ENCODE data around the gene RPL37. TPM values are rescaled to one million over a fixed set of nuclear protein-coding genes. Genes with fewer than 3 reads are reported as not detected.

The RPL37 gene
- total and polyA plus RNA-seq, 9 of the 15 experiments (the other 6 are each of a cell fraction or from before 2014, with no cell fraction given), result 2,342 to 7,963 (median 4,091) TPM

GRCh38 chr5:40834849-40835787 is at the start of gene RPL37 (continued):
- peak; percentile 87; the same call in 1 of the 2 replicates for TF ChIP-seq HMGXB4 (CRISPR knock-in tag; IDR thresholded peaks at IDR 0.05)
- TF ChIP-seq STAT5B (CRISPR knock-in tag; IDR thresholded peaks at IDR 0.05), result no peak
- TF ChIP-seq C11orf30 (IDR thresholded peaks at IDR 0.05; ENCODE audit: low read depth), result peak; percentile 95
- no peak; the same call in 1 of the 2 replicates for TF ChIP-seq NR2F6 (CRISPR knock-in tag; IDR thresholded peaks at IDR 0.05)
- TF ChIP-seq KHSRP (IDR thresholded peaks at IDR 0.05), result no peak
- peak; percentile 98 for TF ChIP-seq CTBP1 (IDR thresholded peaks at IDR 0.05; ENCODE audit: borderline replicate concordance)
- no peak for TF ChIP-seq HEY1 (CRISPR knock-in tag; IDR thresholded peaks at IDR 0.05; ENCODE audit: borderline replicate concordance)
- peak; percentile 69; the same call in 1 of the 2 replicates for TF ChIP-seq THAP12 (CRISPR knock-in tag; IDR thresholded peaks at IDR 0.05)
- no peak for TF ChIP-seq HNRNPK (IDR thresholded peaks at IDR 0.05; ENCODE audit: low read depth, low read length, poor library complexity, severe bottlenecking)
- TF ChIP-seq TOE1 (IDR thresholded peaks at IDR 0.05; ENCODE audit: borderline replicate concordance), result peak; percentile 89
- peak; percentile 90 for TF ChIP-seq TOE1 (CRISPR knock-in tag; IDR thresholded peaks at IDR 0.05; ENCODE audit: borderline replicate concordance, low read depth)
- no peak for TF ChIP-seq UBTF (IDR thresholded peaks at IDR 0.05; ENCODE audit: borderline replicate concordance in 1 of 2, low read depth in 2 of 2, low read length in 2 of 2)
- TF ChIP-seq, protein P1, sequence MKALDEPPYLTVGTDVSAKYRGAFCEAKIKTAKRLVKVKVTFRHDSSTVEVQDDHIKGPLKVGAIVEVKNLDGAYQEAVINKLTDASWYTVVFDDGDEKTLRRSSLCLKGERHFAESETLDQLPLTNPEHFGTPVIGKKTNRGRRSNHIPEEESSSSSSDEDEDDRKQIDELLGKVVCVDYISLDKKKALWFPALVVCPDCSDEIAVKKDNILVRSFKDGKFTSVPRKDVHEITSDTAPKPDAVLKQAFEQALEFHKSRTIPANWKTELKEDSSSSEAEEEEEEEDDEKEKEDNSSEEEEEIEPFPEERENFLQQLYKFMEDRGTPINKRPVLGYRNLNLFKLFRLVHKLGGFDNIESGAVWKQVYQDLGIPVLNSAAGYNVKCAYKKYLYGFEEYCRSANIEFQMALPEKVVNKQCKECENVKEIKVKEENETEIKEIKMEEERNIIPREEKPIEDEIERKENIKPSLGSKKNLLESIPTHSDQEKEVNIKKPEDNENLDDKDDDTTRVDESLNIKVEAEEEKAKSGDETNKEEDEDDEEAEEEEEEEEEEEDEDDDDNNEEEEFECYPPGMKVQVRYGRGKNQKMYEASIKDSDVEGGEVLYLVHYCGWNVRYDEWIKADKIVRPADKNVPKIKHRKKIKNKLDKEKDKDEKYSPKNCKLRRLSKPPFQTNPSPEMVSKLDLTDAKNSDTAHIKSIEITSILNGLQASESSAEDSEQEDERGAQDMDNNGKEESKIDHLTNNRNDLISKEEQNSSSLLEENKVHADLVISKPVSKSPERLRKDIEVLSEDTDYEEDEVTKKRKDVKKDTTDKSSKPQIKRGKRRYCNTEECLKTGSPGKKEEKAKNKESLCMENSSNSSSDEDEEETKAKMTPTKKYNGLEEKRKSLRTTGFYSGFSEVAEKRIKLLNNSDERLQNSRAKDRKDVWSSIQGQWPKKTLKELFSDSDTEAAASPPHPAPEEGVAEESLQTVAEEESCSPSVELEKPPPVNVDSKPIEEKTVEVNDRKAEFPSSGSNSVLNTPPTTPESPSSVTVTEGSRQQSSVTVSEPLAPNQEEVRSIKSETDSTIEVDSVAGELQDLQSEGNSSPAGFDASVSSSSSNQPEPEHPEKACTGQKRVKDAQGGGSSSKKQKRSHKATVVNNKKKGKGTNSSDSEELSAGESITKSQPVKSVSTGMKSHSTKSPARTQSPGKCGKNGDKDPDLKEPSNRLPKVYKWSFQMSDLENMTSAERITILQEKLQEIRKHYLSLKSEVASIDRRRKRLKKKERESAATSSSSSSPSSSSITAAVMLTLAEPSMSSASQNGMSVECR (CRISPR knock-in tag; IDR thresholded peaks at IDR 0.05), result peak; percentile 92
- TF ChIP-seq NR3C1 (CRISPR knock-in tag; IDR thresholded peaks at IDR 0.05), result no peak
- no peak for TF ChIP-seq HOXB6 (CRISPR knock-in tag; IDR thresholded peaks at IDR 0.05; ENCODE audit: borderline replicate concordance)
